Astrocyte of the cerebellum (primary cell): Measurements from ENCODE around the gene VSTM2B.
"Not testable (repeated sequence)": the region's sequence is repeated elsewhere in the genome, so short reads cannot be mapped to it uniquely, and the experiment has no call there.

Experiments used
- DNase-seq: peaks from one replicate; pipeline ENCODE4 v3.0.0-alpha.2; 2011; ENCODE audit warnings: low read depth
- H3K4me3 ChIP-seq: 2 replicates; pipeline ENCODE4 v1.5.1; 2011; ENCODE audit warnings: mild to moderate bottlenecking, low read depth, low read length, moderate library complexity
- CTCF ChIP-seq: IDR thresholded peaks from 2 replicates; pipeline ENCODE4 v1.5.1; 2012; ENCODE audit warnings: low read length, low read depth, moderate library complexity, mild to moderate bottlenecking; ENCODE audit errors: missing control alignments
- in situ Hi-C: cut with HindIII; loops from 2 replicates; pipeline ENCODE4 v1.10.0; 2017; ENCODE audit warnings: low sequenced_read_pairs

Gene VSTM2B

GRCh38 chr19:29542776-29543175 is 17.0 kb downstream of the VSTM2B start:
- no peak for TF ChIP-seq CTCF

GRCh38 chr19:29543381-29543780 is 17.6 kb downstream of the VSTM2B start:
- DNase-seq: no peak
- no peak for TF ChIP-seq CTCF
- in situ Hi-C loops: no loop called here
- H3K4me3 ChIP-seq: no peak overlapping the region

More at GRCh38 chr19:29542776-29543175, 17.0 kb downstream of the VSTM2B start:
- DNase-seq: no peak
- in situ Hi-C loops: no loop called here
- no peak overlapping the region for H3K4me3 ChIP-seq

GRCh38 chr19:29544656-29545360 is 19.0 kb downstream of the VSTM2B start:
- in situ Hi-C loops: no loop called here
- no peak for DNase-seq
- no peak for TF ChIP-seq CTCF
- no peak overlapping the region for H3K4me3 ChIP-seq

- DNase-seq, H3K4me3 ChIP-seq, in situ Hi-C loops: not testable (repeated sequence)
Observed at GRCh38 chr19:29545447-29545846, 19.7 kb downstream of the VSTM2B start.

- H3K4me3 ChIP-seq: no peak overlapping the region
- no peak for DNase-seq
- no peak for TF ChIP-seq CTCF
- in situ Hi-C loops: no loop called here
Observed at GRCh38 chr19:29545866-29546582, 20.2 kb downstream of the VSTM2B start.

- DNase-seq: no peak
- H3K4me3 ChIP-seq: no peak overlapping the region
- no peak for TF ChIP-seq CTCF
- in situ Hi-C loops: no loop called here
Observed at GRCh38 chr19:29546583-29547190, 20.9 kb downstream of the VSTM2B start.
